GM12878 (cell line): ENCODE results near the gene OR9G1. TPM values are rescaled to one million over a fixed set of nuclear protein-coding genes. Genes with fewer than 3 reads are reported as not detected.

ENCODE experiments used
- ATAC-seq: fragments of 200-7000 bp; cut with Tn5 transposase; 3 replicates; pipeline ENCODE4 v1.9.1; 2020; ENCODE audit warnings: mild to moderate bottlenecking, moderate library complexity
- BruUV-seq: library from RNA; stranded (reverse); fragments of 400-500 nt; replicated peaks from 2 replicates; lab custom pipeline; 2021; lab: Mats Ljungman, UMichigan
- CTCF ChIA-PET: fragments of 300-600 bp; sonication (Branson Sonifier 250); formaldehyde crosslinking; extraction: SDS; loops from one replicate; lab custom pipeline; 2021; ENCODE audit warnings: inconsistent platforms; lab: Yijun Ruan, JAX
- POLR2A ChIA-PET: fragments of 350-600 bp; formaldehyde crosslinking; extraction: SDS; loops from one replicate; lab custom pipeline; 2021; ENCODE audit warnings: inconsistent platforms; lab: Charles Lee
- RAD21 ChIA-PET: fragments of 300-600 bp; sonication (Branson Sonifier 250); formaldehyde crosslinking; loops from one replicate; lab custom pipeline; 2023; ENCODE audit warnings: antibody characterized with exemption; ENCODE audit not compliant: unreplicated experiment; lab: Charles Lee
- SMC1A ChIA-PET: fragments of 300-600 bp; sonication (Branson Sonifier 250); formaldehyde crosslinking; loops from one replicate; lab custom pipeline; 2023; ENCODE audit not compliant: unreplicated experiment, uncharacterized antibody; lab: Charles Lee
- DNase-seq: peaks from one replicate; pipeline ENCODE4 v3.0.0-alpha.2; 2011; ENCODE audit warnings: low read depth, low spot score
- FAIRE-seq: peaks from 3 replicates; lab custom pipeline; 2011; peaks lifted over from hg19 to GRCh38; lab: Jason Lieb, UNC
- H2AFZ ChIP-seq: 2 replicates; pipeline ENCODE4 v1.6.0; 2011; ENCODE audit warnings: low read depth, low read length, control low read depth; ENCODE audit not compliant: control insufficient read depth
- H3K27ac ChIP-seq: 2 replicates; pipeline ENCODE4 v1.5.1; 2011; ENCODE audit warnings: control low read depth; ENCODE audit not compliant: control insufficient read depth, insufficient read depth
- H3K27me3 ChIP-seq, 2 experiments: replicated peaks in 1 of 2; 2 replicates each; pipeline versions ENCODE4 v1.6.0 to v1.6.1; 2011; ENCODE audit warnings: low read length in 1 of 2; ENCODE audit not compliant: control insufficient read depth in 2 of 2, insufficient read depth in 2 of 2
- H3K36me3 ChIP-seq, 2 experiments: 2 replicates each; pipeline ENCODE4 v1.5.1; 2011; ENCODE audit warnings: low read length in 1 of 2; ENCODE audit not compliant: control insufficient read depth in 2 of 2, insufficient read depth in 2 of 2
- H3K4me1 ChIP-seq: 2 replicates; pipeline ENCODE4 v1.6.1; 2011; ENCODE audit warnings: mild to moderate bottlenecking, low read length, moderate library complexity, mixed read lengths; ENCODE audit not compliant: control insufficient read depth, insufficient read depth
- H3K4me2 ChIP-seq: 2 replicates; pipeline ENCODE4 v1.6.0; 2011; ENCODE audit warnings: control low read depth; ENCODE audit not compliant: control insufficient read depth, insufficient read depth
- H3K4me3 ChIP-seq: fragments of 200-600 bp; sonication (generic); 2 replicates; pipeline ENCODE4 v1.5.1; 2016
- H3K79me2 ChIP-seq: 2 replicates; pipeline ENCODE4 v1.6.0; 2011; ENCODE audit warnings: low read length; ENCODE audit not compliant: control insufficient read depth, insufficient read depth
- H3K9ac ChIP-seq: 2 replicates; pipeline ENCODE4 v1.8.0; 2011; ENCODE audit warnings: low read length, control low read depth, mixed read lengths; ENCODE audit not compliant: control insufficient read depth, insufficient read depth
- H3K9me3 ChIP-seq: replicated peaks from 3 replicates; pipeline ENCODE4 v1.5.1; 2011; ENCODE audit warnings: mild to moderate bottlenecking, low read length; ENCODE audit not compliant: control insufficient read depth, insufficient read depth
- H4K20me1 ChIP-seq: 2 replicates; pipeline ENCODE4 v1.6.0; 2011; ENCODE audit not compliant: control insufficient read depth, insufficient read depth
- DPF2 ChIP-seq: fragments of 450-650 bp; IDR thresholded peaks from 2 replicates; pipeline ENCODE4 v1.6.1; 2017; ENCODE audit warnings: mild to moderate bottlenecking
- GATAD2B ChIP-seq: fragments of 450-650 bp; conservative IDR thresholded peaks from 2 replicates; pipeline ENCODE4 v1.6.1; 2017; ENCODE audit warnings: low read depth, mild to moderate bottlenecking, moderate library complexity
- HCFC1 ChIP-seq: fragments of 150-350 bp; IDR thresholded peaks from 2 replicates; pipeline ENCODE4 v1.6.1; 2014; ENCODE audit warnings: low read length
- MEF2B ChIP-seq: fragments of 450-650 bp; IDR thresholded peaks from 2 replicates; pipeline ENCODE4 v1.6.1; 2018; ENCODE audit warnings: mild to moderate bottlenecking, moderate library complexity; ENCODE audit not compliant: partially characterized antibody, poor library complexity, severe bottlenecking
- RBBP5 ChIP-seq: fragments of 200-600 bp; sonication (generic); conservative IDR thresholded peaks from 2 replicates; pipeline ENCODE4 v1.6.1; 2016
- TCF12 ChIP-seq: IDR thresholded peaks from 2 replicates; pipeline ENCODE4 v1.6.1; 2011; ENCODE audit warnings: low read depth, mild to moderate bottlenecking, low read length
- TCF7 ChIP-seq: IDR thresholded peaks from 2 replicates; pipeline ENCODE4 v1.6.1; 2014; ENCODE audit warnings: antibody characterized with exemption, borderline replicate concordance
- WGBS: methylation state at CpG from one replicate; pipeline ENCODE4 v1.1.6; 2016; ENCODE audit warnings: low lambda C conversion rate; ENCODE audit not compliant: insufficient replicate concordance, insufficient coverage; ENCODE audit errors: missing lambda C conversion rate; 5-methylcytosine and 5-hydroxymethylcytosine counted together
- in situ Hi-C: fragments of 300-500 bp; cut with MboI; formaldehyde crosslinking; loops from 9 replicates; pipeline ENCODE4 v1.14.3; 2018; ENCODE audit warnings: mixed read lengths
- intact Hi-C: fragments of 100-400 bp; cut with micrococcal nuclease; formaldehyde crosslinking; loops from one replicate; pipeline ENCODE4 v1.14.2; 2022; ENCODE audit not compliant: unreplicated experiment
- polyA plus RNA-seq, 11 experiments: library from polyadenylated mRNA; depleted of rRNA in 4 of 11; unstranded in 6 of 11; stranded (reverse) in 5 of 11; fragments of >200 nt; fragmentation: Nextera tagmentation in 4 of 11; fragmentation: Illumina TruSeq in 1 of 11; extraction: Ambion mirVana in 4 of 11; extraction: Trizol in 1 of 11; gene quantifications; 1 replicate in 1 of 11; 2 replicates in 10 of 11; pipeline versions ENCODE4 v1.2.1 to v1.2.3, GENCODE V29; 2011 to 2016; ENCODE audit warnings: inconsistent platforms in 2 of 11, missing spikeins in 2 of 11, low read depth in 1 of 11
- total RNA-seq, 4 experiments: library from RNA; depleted of rRNA in 3 of 4; stranded (reverse); fragments of >200 nt in 3 of 4; fragmentation: Illumina TruSeq in 1 of 4; extraction: Trizol in 1 of 4; gene quantifications; 2 replicates each; pipeline versions ENCODE4 v1.2.1 to v1.2.3, GENCODE V29; 2013 to 2021

OR9G1 gene
- total and polyA plus RNA-seq, 10 of the 15 experiments (the other 5 are each of a cell fraction or from before 2014, with no cell fraction given): not detected

DNA sequence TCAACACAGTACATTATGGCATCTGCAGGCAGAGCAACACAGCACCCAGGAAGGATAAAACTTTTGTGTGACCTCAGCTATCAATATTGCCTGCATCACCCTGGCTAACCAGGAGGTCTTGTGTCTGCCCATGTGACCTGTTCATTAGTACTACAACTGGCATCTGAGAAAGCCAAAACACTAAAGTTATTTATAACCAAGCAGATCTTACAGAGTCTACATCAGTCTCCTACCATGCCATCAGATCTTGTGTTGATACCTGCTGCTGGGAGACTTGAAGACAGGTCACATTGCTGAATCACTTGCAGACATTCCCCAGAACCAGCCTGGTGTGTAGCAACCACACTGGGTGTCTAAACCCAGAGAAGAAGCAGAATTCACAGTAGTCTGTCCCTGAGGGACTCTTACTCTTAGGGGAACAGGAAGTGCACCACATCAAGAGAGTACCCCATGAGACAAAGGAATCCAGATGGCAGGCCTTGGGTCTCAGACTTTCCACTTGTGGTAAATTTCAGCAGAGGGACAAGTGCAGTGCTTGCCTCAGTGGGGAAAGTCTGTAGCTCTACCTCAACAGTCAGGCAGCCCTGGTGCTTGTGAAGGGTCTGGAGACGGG, 7.0 kb downstream of the OR9G1 start:
- BruUV-seq: no TSS peak
- in situ Hi-C loops: no loop called here
- H2AFZ ChIP-seq: no peak overlapping the region
- RAD21 ChIA-PET: no interaction called here
- no peak overlapping the region for H3K4me2 ChIP-seq
- no peak overlapping the region for H3K9ac ChIP-seq
- TF ChIP-seq MEF2B: peak; percentile 34
- no peak for TF ChIP-seq GATAD2B
- no peak for TF ChIP-seq TCF7
- no peak for TF ChIP-seq HCFC1
- TF ChIP-seq, all 136 proteins: peak for 1
- no peaks in the 10 kb centered on the region for H3K9me3 ChIP-seq
- CTCF ChIA-PET: interaction anchor here (1.7 kb wide), 1 partner anchor 28 kb away, joined by 3 read pairs; no protein-coding TSS in a partner anchor
- intact Hi-C loops: no loop called here
- H3K27ac ChIP-seq: no peak overlapping the region
- DNase-seq: no peak
- POLR2A ChIA-PET: no interaction called here
- no peak for FAIRE-seq
- no peak overlapping the region for H3K4me3 ChIP-seq
- H3K79me2 ChIP-seq: no peaks in the 10 kb centered on the region
- H3K4me1 ChIP-seq: no peaks in the 10 kb centered on the region
- no peak for ATAC-seq
- no peaks in the 10 kb centered on the region for H3K36me3 ChIP-seq
- WGBS: 0% methylated on average over 1 of the region's 1 CpG
- no peaks in the 10 kb centered on the region for H4K20me1 ChIP-seq
- SMC1A ChIA-PET: interaction anchor here (1.1 to 1.2 kb wide), 2 partner anchors 28 to 76 kb away, joined by 3 read pairs; no protein-coding TSS in a partner anchor
- no peaks in the 10 kb centered on the region for H3K27me3 ChIP-seq

DNA sequence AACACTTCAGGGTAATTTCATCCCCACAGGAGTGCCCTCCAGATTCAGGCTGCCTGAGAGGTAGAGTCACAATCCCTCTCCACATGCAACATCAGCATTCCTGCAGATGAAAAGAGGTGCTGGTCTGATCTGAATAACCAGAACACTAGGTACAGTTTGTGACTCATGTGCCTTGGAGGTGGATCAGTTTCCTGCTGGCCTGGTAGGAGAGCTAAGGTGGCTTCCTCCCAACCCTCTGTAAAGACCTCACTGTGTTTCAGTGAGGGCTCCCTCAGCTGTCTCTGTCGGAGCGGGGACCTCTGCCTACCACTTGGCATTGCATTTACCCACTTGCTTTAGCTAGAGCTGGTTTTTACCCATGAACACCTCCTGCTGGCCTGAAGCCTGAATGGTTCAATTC, 7.6 kb downstream of the OR9G1 start:
- no peaks in the 10 kb centered on the region for H3K27me3 ChIP-seq
- ATAC-seq (no peak), FAIRE-seq (no peak), DNase-seq (no peak)
- ChIA-PET RAD21 (no interaction called here), SMC1A (interaction anchor here (1.1 kb wide), 1 partner anchor 75 kb away, joined by 3 read pairs; no protein-coding TSS in a partner anchor), CTCF (interaction anchor here (1.7 kb wide), 1 partner anchor 29 kb away, joined by 3 read pairs; no protein-coding TSS in a partner anchor), POLR2A (no interaction called here)
- H3K4me1 ChIP-seq: no peaks in the 10 kb centered on the region
- intact Hi-C loops (no loop called here), in situ Hi-C loops (no loop called here)
- H3K79me2 ChIP-seq: no peaks in the 10 kb centered on the region
- no peak overlapping the region for H3K9ac ChIP-seq
- no peak overlapping the region for H3K4me3 ChIP-seq
- H3K9me3 ChIP-seq: no peaks in the 10 kb centered on the region
- H3K4me2 ChIP-seq: no peak overlapping the region
- TF ChIP-seq TCF12: no peak
- no peak for TF ChIP-seq DPF2
- no peak for TF ChIP-seq RBBP5
- no peaks in the 10 kb centered on the region for H4K20me1 ChIP-seq
- no peak overlapping the region for H3K27ac ChIP-seq
- no peak overlapping the region for H2AFZ ChIP-seq
- 39% methylated on average over 2 of the region's 2 CpGs for WGBS
- BruUV-seq: no TSS peak
- no peaks in the 10 kb centered on the region for H3K36me3 ChIP-seq
